CD4-positive, alpha-beta T cell treated with Interleukin-12 subunit alpha and Interleukin-12 subunit beta, for 1 hour (primary cell): ENCODE measurements around the gene ITGA3.
A peak's percentile ranks its signal among the peaks of the same experiment; 100 is the strongest.

Experiments used
- DNase-seq: peaks from one replicate; pipeline ENCODE4 v3.0.0-alpha.2; 2020

The ITGA3 gene

GRCh38 chr17:50113624-50114320 is 57.9 kb downstream of the ITGA3 start:
- no peak for DNase-seq

- no peak for DNase-seq
Observed at GRCh38 chr17:50114401-50114800, 58.5 kb downstream of the ITGA3 start.

- peak; percentile 62 for DNase-seq
Observed at GRCh38 chr17:50114849-50115357, 59.0 kb downstream of the ITGA3 start.

GRCh38 chr17:50115756-50116155 is 59.8 kb downstream of the ITGA3 start:
- DNase-seq, result no peak

DNA sequence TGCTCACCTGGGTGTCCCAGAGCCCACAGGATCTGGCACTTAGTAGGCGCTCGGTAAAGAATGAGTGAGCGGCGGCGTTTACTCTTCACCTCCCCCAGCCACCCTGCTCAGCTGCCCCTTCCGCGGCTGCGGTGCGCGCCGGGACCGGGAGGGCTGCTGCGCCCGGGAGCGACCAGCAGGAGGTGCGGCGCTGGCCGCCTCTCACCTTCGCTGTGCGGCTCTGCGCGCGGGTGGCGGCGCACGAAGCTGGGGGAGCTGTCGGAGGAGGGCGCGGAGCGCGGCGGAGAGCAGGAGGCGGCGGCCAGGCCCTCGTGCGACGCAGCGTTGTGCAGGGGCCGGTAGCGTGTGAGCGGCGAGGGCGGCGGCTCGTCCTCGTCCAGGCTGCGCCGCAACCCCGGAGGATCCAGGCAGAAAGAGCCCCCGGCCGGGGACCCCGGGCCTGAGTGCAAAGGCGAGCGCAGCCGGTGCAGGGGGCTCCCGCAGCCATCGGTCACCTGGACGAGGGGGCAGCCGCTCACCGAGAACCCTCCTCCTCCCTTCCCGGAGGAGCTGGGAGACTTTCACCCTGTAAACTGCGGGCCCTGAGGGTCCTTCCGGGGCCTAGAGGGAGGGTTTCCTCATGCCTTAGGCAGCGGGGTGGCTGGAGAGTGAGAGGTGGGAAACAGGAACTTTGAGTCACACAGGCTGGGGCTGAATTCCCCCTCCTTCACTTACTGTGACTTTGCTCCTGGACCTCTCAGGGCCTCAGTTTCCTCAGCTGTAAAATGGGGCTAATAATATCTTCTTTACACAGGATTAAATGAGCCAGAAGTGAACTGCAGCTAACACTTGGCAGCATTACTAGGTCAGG is 61.5 kb downstream of the ITGA3 start:
- DNase-seq, result peak; percentile 70

DNA sequence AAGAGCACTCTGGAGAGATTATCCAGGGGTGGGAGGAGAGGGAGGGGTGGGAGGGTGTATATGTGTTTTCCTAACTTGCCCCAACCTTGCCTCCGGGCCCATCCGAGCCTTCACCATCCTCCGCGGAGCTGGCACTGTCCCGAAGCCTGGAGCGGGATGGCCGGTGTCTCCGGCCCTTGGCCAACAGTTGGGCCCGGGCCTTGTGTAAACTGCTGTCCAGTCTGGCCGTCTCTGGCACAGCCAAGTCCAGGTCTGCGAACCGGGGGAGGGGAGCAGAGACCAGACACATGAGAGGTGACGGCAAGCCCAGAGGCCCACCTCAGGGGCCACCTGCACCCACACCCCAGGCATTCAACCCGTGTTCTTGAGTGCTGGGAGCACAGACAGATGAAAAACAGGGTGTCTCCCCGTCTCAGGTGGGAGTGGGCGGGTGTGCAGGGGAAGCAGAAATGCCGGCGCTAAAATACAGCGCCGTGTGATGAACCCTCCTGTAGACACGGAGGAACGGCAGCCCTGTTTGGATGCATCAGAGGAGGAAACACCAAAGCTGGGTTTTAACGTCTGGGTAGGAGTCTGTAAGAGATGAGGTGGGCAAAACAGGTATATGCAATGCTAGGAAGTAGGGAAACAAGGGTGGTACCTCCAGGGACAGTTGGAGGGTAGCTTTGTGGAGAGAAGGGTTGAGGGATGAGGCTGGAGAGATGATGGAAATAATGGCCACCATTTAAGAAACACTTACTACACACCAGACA is 62.3 kb downstream of the ITGA3 start:
- no peak for DNase-seq

- DNase-seq, result no peak
Observed at GRCh38 chr17:50118828-50119218, 62.9 kb downstream of the ITGA3 start.

GRCh38 chr17:50120475-50121253 is 64.8 kb downstream of the ITGA3 start:
- DNase-seq, result no peak

DNA sequence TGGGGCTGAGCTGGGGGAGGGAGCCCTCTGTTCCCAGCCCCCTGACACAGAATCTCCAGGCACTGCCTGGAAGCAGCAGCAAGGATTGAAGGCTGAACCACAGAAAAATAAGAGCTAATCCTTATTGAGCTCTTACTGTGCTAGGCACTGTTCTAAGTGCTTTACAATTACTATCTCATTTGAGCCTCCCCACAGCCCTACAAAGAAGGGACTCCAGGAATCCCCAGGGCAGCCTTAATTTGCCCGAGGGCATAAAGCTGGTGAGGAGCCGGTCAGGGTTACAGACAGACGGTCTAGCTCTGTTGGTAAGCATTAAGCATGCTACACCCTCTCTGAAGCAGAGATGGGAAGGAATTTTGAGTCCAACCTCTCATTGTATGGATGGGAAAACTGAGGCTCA is 67.0 kb downstream of the ITGA3 start:
- DNase-seq, result no peak

DNA sequence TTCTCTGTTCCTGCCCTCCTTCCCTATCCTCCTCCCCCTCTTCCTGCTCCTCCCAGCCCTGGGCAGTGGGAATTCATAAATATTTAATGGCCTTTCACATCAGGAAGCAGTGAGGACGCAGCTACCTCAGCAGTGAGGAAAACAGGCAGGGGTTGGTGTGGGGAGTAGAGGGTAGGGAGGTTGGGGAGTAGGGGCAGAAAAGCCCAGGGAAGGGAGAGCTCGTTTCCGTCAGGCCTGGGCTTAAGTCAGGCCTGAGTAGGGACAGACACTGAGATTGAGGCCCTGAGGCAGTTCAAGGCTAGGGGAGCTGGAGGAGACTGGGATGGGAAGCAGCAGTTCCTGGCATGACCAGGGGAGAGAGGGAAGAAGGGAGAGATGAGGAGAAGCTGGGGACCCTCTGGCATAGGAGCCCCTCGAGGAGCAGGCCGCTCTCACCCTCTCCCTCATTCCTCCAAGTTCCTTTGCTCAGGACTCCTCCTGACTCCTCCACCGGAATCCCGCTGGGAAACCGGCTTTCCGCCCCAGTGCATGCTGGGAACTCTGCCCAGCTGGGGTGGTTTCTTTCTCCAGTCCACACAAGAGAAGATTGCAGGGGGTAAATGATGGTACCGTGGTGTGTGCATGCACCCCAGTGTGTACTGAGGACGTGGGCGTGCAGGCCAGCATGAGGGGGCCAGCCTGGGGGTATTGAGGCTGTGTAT is 67.9 kb downstream of the ITGA3 start:
- no peak for DNase-seq

DNA sequence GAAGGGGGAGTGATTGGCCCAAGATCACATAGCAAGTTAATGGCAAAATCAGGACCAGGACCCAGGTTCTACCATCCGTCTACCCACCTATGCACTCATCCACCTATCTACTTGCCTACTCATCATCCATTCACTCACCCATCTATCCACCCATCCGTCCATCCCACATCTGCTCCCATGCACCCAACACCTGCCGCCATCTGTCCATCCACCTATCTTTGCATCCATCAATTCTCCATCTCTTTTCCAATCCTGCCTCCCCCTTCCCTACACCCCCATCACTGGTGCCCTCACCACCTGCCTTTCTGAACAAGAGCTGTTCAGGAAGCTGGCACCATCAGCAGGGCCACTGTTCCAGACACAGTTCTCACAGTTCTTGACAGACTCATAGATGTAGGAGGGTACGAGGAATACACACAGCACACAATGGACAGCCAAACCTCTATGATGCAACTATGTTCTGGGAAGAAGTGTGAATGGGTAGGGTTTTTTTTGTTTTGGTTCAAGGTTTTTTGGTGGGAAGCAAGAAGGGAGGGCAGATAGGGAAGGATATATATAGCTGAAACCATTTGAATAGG is 69.6 kb downstream of the ITGA3 start:
- no peak for DNase-seq

DNA sequence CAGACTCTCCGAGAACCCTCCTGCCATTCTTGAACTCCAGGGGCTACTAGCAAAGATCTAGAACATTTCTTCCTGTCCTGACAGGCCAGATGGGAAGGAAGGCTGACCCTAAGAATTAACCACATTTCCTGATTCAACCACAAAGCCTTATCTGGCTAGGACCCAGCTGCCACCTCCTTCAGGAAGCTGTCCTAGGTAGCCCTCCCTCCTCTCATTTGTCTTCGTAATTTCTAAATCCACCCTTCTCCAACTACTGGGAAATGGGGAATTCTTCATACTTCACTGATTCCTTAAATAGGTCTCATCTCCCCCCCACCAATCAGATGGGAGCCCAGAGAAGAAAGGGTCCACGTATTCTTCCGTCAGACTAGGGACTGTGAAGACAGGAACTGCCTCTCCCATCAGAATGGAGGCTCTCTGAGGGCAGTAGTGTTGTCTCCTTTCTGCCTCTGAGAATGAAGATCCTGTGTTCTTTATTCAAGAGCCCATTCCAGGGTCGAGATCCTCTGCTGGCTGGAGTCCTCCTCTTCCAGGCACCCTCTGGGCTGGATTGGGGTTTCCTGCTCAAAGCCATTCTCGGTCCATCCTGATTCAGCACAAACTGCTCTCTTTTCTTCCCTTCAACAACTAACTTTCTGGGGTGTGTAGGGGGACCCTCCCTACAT is 71.9 kb downstream of the ITGA3 start:
- no peak for DNase-seq

DNA sequence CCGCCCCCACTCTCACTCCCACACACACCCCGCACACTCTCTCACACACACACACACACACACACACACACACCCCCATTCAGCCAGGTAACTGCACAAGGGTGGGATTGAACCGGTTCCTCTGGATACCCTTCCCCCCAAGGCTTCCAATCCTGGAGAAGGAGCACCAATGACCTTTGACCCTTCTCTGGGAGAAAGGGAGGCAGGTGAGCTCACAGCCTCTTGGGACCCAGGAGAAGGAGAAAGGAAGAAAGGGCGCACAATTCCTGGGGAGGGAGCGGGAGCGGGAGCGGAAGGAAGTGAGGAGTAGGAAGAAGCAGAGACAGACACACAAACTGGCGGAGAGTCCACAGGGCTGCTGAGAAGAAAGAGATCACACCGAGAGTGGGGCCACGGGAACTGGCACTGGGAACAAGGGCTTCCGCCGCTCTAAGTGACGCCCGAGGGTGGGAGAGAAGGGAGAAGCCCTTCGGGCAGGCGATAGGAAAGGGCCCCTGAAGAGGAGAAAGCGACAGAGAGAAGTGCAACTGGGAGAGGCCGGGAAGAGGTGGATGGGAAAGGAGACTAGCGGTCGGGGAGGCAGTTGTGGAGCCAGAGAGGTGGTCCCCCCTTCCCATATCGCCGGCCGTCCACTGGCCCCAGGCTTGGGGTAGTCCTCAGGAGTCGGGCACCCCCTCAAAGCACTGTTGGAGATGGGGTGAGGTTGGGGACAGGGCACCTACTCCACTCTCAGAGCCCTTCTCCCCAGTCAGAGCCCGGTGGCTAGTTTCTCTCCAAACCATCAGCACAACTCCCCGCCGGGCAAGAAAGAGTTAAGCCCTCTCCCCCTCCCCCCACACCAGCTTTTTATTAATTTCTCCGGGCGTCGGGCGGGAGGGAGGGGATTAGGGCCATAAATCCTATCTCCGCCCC is 72.8 kb downstream of the ITGA3 start:
- DNase-seq, result no peak

- no peak for DNase-seq
Observed at GRCh38 chr17:50129353-50129727, 73.4 kb downstream of the ITGA3 start.

- peak; percentile 67 for DNase-seq
Observed at GRCh38 chr17:50129728-50130558, 74.0 kb downstream of the ITGA3 start, which contains the start of gene SAMD14. TSS of gene SAMD14 (minus strand) at chr17:50130160. CDS start at chr17:50124959, 5,201 bp downstream.

GRCh38 chr17:50130559-50131305 is 74.8 kb downstream of the ITGA3 start:
- DNase-seq, result no peak

GRCh38 chr17:50132104-50132794 is 76.3 kb downstream of the ITGA3 start:
- no peak for DNase-seq
